Measurements from ENCODE around the gene MSN.

Gene MSN

DNA sequence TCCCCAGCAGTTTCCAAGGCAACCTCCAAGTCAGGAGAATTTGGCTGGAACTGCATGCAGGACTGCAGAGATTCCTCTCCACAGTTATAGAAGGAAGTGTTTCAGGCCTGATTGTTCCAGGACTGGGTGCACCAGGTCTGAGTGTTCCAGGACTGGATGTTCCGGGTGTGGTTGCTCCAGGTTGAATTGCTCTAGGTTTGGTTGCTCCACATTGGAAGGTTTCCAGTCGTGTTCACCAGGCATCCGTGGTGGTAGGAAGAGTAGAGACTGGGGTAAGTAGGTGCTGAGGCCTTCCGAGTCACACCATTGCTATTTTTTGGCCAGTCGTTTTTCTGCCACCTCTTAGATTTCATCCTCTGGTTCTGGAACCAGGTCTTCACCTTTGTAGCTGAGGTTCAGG, 105.4 kb downstream of the MSN start (continued):
- TF ChIP-seq KLF17 (tag by site-specific recombination; IDR thresholded peaks at IDR 0.05), result no peak
- no peak for TF ChIP-seq ZNF596 (tag by site-specific recombination; IDR thresholded peaks at IDR 0.05)
- TF ChIP-seq ZIC2 (tag by site-specific recombination; IDR thresholded peaks at IDR 0.05), result no peak
- TF ChIP-seq HOXC10 (CRISPR knock-in tag; IDR thresholded peaks at IDR 0.05), result no peak
- TF ChIP-seq ZFHX2 (tag by site-specific recombination; conservative IDR thresholded peaks at IDR 0.05), result no peak

DNA sequence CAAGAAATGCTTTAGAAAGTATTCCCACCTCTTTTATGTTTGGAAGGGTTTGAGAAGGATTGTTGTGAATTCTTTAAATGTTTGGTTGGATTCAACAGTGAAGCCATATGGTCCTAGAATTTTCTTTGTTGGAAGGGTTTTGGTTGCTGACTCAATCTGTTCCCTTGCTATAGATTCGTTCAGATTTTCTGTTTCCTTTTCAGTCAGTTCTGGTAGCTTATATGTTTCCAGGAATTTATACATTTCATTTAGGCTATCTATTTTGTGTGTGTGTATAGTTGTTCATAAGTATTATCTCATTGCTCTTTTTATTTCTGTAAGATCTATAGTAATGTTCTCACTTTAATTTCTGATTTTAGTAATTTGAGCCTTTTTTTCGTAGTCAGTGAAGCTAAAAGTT, 114.4 kb downstream of the MSN start:
- Histone ChIP-seq H3K4me3 (ENCODE audit: low read depth, low read length) (no peak overlapping the region), H3K27ac (ENCODE audit: extremely low read depth, low read depth, low read length) (no peak overlapping the region), H3K4me1 (ENCODE audit: control insufficient read depth, insufficient read depth, low read length) (no peaks in the 10 kb centered on the region), H3K36me3 (ENCODE audit: control insufficient read depth in 2 of 2, insufficient read depth in 1 of 2, low read length in 2 of 2) (no peaks in the 10 kb centered on the region), H3K9me3 (ENCODE audit: control insufficient read depth, insufficient read depth, low read depth, low read length) (peaks cover 2% of the 10 kb centered on the region; the same call in 1 of the 2 replicates)
- no peak for TF ChIP-seq ZNF513 (tag by site-specific recombination; IDR thresholded peaks at IDR 0.05)
- TF ChIP-seq SCRT1 (tag by site-specific recombination; IDR thresholded peaks at IDR 0.05; ENCODE audit: borderline replicate concordance), result no peak
- no peak for TF ChIP-seq PATZ1 (tag by site-specific recombination; IDR thresholded peaks at IDR 0.05)
- TF ChIP-seq GFI1B (tag by site-specific recombination; IDR thresholded peaks at IDR 0.05), result no peak
- TF ChIP-seq WT1 (tag by site-specific recombination; IDR thresholded peaks at IDR 0.05), result no peak
- ChIA-PET CTCF (no interaction called here), POLR2A (no interaction called here)

DNA sequence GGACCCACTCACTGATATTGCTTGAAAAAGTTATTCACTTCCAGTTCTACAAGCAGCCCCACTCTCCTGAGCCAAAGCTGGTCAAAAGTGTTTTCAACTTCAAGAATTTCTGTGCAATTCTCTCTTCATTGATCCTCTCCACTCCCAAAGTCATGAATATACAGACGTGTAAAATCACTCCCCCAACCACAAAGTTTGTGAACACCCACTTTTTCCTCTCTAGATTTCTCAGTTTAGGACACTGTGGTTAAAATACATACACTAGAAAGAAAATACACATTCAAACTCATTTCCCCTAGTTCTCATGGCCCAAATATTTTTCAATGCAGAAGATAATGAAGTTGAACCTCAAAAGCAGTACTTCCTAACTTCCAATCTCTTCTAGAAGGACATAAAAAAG, 116.3 kb downstream of the MSN start:
- H3K9me3 ChIP-seq (ENCODE audit: control insufficient read depth, insufficient read depth, low read depth, low read length), result peaks cover 2% of the 10 kb centered on the region; the same call in 1 of the 2 replicates
- POLR2A ChIA-PET, result no interaction called here
- TF ChIP-seq BCL6B (tag by site-specific recombination; IDR thresholded peaks at IDR 0.05) (no peak), ZNF571 (tag by site-specific recombination; IDR thresholded peaks at IDR 0.05) (no peak), ZNF843 (tag by site-specific recombination; IDR thresholded peaks at IDR 0.05) (no peak), GLI4 (tag by site-specific recombination; IDR thresholded peaks at IDR 0.05) (no peak), ZNF133 (tag by site-specific recombination; IDR thresholded peaks at IDR 0.05) (no peak), ZNF146 (tag by site-specific recombination; IDR thresholded peaks at IDR 0.05) (no peak), ZNF777 (tag by site-specific recombination; IDR thresholded peaks at IDR 0.05; ENCODE audit: borderline replicate concordance) (no peak), ZXDB (tag by site-specific recombination; IDR thresholded peaks at IDR 0.05) (no peak), SALL2 (tag by site-specific recombination; IDR thresholded peaks at IDR 0.05; ENCODE audit: borderline replicate concordance) (no peak), HOXC10 (CRISPR knock-in tag; IDR thresholded peaks at IDR 0.05) (no peak), ZNF510 (tag by site-specific recombination; IDR thresholded peaks at IDR 0.05; ENCODE audit: insufficient replicate concordance) (no peak), ZNF48 (tag by site-specific recombination; IDR thresholded peaks at IDR 0.05) (no peak), ZSCAN30 (tag by site-specific recombination; IDR thresholded peaks at IDR 0.05) (no peak), KLF9 (tag by site-specific recombination; IDR thresholded peaks at IDR 0.05; ENCODE audit: low read depth) (no peak)
- TF ChIP-seq, protein P1, sequence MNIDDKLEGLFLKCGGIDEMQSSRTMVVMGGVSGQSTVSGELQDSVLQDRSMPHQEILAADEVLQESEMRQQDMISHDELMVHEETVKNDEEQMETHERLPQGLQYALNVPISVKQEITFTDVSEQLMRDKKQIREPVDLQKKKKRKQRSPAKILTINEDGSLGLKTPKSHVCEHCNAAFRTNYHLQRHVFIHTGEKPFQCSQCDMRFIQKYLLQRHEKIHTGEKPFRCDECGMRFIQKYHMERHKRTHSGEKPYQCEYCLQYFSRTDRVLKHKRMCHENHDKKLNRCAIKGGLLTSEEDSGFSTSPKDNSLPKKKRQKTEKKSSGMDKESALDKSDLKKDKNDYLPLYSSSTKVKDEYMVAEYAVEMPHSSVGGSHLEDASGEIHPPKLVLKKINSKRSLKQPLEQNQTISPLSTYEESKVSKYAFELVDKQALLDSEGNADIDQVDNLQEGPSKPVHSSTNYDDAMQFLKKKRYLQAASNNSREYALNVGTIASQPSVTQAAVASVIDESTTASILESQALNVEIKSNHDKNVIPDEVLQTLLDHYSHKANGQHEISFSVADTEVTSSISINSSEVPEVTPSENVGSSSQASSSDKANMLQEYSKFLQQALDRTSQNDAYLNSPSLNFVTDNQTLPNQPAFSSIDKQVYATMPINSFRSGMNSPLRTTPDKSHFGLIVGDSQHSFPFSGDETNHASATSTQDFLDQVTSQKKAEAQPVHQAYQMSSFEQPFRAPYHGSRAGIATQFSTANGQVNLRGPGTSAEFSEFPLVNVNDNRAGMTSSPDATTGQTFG (tag by site-specific recombination; IDR thresholded peaks at IDR 0.05; ENCODE audit: borderline replicate concordance), result no peak
- TF ChIP-seq, protein P2, sequence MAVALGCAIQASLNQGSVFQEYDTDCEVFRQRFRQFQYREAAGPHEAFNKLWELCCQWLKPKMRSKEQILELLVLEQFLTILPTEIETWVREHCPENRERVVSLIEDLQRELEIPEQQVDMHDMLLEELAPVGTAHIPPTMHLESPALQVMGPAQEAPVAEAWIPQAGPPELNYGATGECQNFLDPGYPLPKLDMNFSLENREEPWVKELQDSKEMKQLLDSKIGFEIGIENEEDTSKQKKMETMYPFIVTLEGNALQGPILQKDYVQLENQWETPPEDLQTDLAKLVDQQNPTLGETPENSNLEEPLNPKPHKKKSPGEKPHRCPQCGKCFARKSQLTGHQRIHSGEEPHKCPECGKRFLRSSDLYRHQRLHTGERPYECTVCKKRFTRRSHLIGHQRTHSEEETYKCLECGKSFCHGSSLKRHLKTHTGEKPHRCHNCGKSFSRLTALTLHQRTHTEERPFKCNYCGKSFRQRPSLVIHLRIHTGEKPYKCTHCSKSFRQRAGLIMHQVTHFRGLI (tag by site-specific recombination; IDR thresholded peaks at IDR 0.05), result no peak

More for the DNA sequence above, 116.3 kb downstream of the MSN start:
- Histone ChIP-seq H3K4me3 (ENCODE audit: low read depth, low read length) (no peak overlapping the region), H3K36me3 (ENCODE audit: control insufficient read depth in 2 of 2, insufficient read depth in 1 of 2, low read length in 2 of 2) (no peaks in the 10 kb centered on the region), H3K27ac (ENCODE audit: extremely low read depth, low read depth, low read length) (no peak overlapping the region), H3K4me1 (ENCODE audit: control insufficient read depth, insufficient read depth, low read length) (no peaks in the 10 kb centered on the region)
- CTCF ChIA-PET, result no interaction called here
